Renal cortical epithelial cell (primary cell): Measurements from ENCODE around the gene DPM3. TPM values are rescaled to one million over a fixed set of nuclear protein-coding genes. Genes with fewer than 3 reads are reported as not detected.
"Not testable (repeated sequence)": the region's sequence is repeated elsewhere in the genome, so short reads cannot be mapped to it uniquely, and the experiment has no call there.

ENCODE experiments used
- DNase-seq: peaks from one replicate; pipeline ENCODE4 v3.0.0-alpha.2; 2011; ENCODE audit warnings: low read depth
- total RNA-seq: library from RNA; depleted of rRNA; stranded (reverse); fragments of >200 nt; gene quantifications from 2 replicates; pipeline ENCODE4 v1.2.3, GENCODE V29; 2014

Gene DPM3
- total RNA-seq, 1 donor from 2014 or later, result 12.7 TPM

DNA sequence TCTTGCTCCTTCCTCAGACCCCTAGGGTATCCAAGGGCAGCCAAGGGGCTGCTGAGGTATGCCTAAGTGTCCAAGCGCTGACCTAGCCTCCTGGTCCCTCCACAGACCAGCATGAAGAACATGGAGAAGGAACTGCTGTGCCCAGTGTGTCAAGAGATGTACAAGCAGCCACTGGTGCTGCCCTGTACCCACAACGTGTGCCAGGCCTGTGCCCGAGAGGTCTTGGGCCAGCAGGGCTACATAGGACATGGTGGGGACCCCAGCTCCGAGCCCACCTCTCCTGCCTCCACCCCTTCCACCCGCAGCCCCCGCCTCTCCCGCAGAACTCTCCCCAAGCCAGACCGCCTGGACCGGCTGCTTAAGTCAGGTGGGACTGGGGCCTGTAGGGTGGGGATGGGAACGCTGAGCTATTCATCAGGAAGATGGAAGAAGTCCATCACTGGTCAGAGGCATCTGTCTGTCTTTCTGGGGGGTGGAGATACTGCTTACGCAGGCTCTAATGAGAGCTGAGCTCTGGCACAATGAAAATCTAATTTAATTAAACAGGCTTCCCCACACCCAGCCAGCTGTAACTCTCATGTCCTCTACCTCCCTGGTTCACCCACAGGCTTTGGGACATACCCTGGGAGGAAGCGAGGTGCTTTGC, 35.1 kb upstream of the DPM3 start:
- no peak for DNase-seq

DNA sequence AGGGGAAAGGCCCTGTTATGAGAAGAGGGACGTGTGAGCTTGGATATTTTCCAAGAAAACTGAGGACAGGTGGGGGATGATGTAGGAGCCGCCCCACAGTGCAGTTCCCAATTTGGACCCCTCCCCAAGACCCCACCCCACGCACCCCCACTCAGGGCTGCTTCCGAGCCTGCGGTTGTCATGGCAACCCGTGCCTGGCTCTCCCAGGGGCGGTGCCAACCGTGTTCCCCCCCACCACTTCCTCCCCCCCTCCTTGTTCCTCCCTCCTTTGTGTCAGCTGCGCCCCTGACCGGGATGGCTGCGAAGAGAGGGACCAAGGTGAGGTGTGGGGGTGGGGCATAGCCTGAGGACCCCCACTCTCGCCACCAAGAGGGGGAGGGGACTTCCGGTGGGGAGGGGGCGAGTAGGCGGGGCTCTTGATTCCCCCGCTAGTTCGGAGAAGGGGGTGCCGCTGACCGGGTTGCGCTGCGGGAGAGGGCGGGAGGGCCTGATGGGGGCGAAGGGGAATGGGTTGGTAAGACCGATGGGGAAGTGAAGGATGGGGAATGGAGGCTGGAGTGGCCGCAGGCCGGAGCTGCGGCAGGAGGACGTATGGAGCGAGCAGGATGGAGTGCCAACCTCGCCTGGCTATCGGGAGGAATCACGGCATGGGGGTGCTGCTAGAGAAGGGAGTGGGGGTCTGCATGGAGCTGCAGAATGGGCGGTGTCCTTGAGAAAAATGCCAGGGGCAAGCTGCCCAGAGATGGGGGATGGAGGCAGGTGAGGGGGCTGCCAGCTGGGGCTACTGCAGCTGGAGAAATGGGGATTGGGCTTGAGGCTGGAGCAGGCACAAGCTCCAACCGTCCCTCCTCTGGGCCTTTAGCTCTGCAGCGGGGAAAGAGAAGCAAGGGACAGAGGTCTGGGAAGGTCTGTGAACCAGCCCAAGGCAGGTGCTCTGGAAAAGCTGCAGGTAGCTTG, 34.3 kb upstream of the DPM3 start:
- DNase-seq, result no peak

DNA sequence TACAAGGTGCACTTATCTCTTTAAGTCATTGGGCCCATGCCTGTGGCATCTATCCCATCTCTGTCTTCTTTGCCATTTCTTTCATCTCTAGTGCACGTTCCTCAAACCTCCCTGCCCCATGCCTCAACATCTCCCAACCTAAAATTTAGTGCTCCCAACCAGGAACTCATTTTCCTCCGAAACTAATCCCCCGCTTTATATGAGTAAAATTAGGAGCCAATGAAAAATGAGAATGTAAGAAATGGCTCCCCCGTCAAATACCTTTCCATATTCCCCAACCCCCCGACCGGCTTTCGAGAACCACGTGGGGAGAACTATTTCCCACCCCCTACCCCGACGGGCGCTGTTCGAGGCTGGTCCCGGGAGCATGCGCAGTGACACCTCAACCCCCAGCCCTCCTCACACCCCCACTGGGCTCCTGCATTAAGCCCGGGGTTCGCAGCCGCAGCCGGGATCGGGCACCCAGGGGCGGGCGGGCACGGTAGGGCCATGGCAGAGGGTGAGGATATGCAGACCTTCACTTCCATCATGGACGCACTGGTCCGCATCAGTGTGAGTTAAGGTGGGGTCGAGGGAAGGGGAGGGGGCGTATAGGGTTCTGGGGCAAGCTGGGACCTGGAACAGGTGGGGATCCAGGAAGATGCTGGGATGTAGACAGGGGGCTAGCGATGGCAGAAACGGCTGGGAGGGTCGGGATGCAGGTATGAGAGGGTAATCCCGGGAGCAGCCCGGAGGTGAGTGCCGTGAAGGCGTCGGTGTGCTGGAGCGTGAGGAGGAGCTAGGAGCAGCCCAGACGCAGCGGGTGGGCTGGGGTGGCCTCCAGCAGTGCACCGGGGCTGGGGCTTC, 33.4 kb upstream of the DPM3 start, which contains the start of gene TRIM46:
TRIM46 (plus strand) TSS at position 372 of the 846 bp plus-strand sequence; CDS start at position 490, 118 bp downstream.
- no peak for DNase-seq

DNA sequence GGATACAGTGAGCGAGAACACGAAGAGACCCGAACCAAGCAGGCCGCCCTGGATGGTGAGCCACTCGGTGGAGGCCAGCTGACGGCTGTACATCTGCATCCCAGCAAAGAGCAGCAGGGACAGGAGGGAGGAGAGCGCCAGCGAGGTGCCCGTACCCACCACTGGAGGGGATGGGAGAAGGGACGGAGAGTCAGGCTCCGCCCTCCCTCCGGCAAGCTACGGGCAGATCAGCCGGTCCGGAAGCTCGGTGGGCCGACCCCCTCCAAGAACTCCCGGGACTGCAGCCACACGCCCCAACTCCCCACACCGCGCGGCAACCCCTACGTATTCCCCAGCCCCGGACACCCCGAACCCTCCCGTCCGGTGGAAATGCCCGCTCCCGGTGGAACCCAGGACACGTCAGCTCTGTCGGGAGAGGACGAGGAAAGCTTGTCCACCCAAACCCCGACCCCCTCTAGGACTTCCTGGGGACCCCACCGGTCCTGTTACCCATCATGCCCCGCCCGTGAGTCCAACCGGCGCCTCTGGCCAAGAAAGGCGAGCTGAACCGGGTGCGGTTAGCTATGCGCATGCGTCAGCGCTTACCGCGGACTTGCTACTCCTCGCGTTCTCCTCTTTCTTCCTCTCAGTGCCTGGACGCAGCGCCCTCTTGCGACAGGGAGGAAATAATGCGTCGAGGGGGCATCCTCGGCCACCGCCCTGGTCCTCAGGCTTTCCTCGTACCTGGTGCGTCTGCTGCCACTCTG, 32.6 kb upstream of the DPM3 start, which contains the start of gene KRTCAP2:
KRTCAP2 (minus strand) TSS at position 573 of the 746 bp plus-strand sequence; CDS start at position 493, 80 bp downstream.
- DNase-seq, result peak; percentile 90

DNA sequence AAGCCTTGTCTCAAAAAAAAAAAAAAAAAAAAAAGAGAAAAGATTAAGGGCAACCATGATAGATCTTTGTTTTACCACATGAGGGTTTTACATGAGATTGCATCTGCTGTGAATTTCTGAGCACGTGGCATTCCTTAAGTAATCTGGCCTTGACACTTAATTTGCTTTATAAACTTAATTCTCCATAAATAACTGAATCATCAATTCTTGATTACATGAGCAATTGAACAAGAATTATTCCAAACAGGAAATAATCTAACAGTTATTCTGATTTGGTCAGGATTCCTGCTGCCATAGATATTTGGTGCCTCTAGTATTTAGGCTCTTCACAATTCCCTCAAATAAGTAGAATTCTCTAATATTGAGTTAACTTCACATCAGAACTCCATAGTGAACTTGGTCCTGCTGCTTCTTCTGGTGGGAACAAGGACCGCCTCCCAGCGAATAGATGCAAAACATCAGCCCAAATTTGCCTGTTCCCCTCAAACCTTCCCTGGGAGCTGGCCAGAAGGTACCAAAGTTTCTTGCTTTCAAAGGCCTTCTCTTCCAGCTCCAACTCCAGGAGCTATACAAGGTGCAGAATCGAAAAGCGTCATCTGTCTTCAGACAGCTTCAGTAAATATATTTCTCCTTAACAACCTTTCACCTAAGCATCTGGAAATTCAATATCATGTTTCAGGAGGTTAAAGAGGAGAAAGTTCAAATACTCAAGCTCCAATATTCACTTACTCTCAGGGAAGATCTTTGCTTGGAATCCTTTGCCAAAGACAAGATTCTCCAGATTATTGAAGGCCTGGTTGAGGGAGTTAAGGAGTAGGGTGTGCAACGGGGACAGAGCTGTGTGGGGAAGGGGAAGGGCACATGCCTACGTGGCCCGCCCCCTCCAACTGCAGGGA, 31.8 kb upstream of the DPM3 start:
- DNase-seq, result no peak

DNA sequence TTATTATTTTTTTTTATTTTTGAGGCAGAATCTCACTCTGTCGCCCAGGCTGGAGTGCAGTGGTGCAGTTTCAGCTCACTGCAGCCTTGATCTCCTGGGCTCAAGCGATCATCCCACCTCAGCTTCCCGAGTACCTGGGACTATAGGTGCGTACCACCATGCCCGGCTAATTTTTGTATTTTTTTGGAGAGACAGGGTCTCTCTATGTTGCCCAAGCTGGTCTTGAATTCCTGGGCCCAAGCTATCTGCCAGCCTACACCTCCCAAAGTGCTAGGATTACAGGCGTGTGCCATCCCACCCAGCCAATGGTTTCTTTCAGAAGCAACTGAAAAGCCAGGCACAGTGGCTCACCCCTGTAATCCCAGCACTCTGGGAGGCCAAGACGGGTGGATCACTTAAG, 30.5 kb upstream of the DPM3 start:
- DNase-seq, result no peak

DNA sequence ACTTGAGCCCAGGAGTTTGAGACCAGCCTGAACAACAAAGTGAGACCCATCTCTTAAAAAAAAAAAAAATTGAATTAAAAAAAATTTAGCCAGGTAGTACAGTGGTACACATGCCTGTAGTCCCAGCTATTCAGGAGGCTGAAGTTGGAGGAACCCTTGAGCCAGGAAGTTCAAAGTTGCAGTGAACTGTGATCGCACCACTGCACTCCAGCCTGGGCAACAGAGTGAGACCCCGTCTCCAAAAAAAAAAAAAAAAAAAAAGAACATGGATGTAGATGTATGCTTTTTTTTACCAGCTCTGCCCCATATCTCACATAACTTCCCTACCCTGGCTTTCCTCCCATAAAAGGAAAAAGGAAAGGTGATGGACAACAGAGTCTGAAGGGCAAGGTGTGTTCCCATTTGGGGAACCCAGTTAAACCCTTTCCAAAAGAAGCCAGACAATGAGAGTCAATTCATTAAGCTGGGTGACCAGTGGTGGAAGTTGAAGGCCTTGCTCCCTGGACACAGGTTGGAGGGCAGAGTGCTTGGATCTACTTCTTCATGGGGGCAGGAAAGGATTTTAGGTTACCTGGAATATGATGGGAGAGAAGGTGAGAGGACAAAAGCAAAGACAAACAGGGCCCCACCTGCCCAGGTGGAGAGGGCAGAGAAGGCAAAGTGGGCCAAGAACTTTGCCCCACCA, 29.9 kb upstream of the DPM3 start:
- DNase-seq, result no peak

DNA sequence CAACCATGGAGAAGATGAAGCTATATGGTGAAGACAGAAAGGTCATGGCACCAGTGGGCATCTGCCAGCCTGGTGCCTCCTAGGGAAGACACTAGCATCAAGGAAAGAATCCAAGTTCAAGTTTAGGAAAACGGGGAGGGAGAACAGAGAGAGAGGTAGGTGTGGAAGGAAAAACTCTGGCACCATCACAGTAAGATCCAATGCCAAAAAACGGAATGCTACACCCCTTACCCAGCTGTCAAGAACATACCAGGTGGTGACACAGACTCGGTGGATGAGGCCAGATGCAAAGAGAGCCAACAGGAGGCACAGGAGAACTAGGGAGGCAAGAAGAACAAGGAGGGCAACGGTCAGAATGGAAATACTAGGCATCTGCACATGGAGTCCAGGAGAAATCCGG, 29.2 kb upstream of the DPM3 start:
- no peak for DNase-seq

DNA sequence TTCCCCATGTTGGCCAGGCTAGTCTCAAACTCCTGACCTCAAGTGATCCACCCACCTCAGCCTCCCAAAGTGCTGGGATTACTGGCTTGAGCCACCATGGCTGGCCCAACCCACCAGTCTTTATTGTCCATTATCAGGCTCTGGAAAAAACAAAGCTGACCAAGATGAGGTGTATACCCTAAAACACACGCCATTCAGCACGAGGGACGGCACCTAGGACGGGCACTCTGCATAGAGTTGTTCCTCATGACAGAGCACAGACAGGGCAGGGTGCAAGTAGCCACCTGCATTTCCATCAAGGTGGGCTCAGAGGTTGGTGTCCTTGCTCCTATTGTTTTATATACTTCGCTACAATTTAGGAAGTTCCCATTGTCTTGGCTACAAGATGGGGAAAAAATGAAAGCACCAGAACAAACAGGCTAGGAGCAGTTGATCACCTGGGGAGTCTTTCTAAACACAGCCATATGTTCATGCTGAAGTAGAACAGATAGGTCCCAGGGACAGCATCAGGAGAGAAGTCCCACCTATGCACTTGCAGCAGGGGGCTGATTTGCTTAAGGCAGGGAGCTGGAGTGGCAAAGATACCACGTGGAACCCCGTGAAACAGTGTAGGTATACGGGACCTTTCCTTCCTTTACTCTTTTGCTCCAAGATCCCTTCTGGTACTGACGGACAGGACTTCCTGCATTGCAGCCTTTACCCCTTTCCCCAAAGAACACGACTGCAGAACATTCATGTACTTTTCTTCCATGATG, 28.3 kb upstream of the DPM3 start:
- DNase-seq, result no peak

DNA sequence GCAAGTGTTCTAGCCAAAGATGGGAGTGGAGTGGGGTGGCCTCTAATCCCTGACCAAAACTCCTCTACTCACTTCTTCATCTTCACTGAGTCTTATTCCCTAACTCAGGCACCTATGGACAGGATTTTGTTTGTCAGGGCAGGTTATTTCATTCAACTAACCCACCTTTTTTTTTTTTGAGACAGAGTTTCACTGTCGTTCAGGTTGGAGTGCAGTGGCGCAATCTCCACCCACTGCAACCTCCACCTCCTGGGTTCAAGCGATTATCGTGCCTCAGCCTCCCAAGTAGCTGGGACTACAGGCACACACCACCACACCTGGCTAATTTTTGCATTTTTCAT, 27.7 kb upstream of the DPM3 start:
- not testable (repeated sequence) for DNase-seq

DNA sequence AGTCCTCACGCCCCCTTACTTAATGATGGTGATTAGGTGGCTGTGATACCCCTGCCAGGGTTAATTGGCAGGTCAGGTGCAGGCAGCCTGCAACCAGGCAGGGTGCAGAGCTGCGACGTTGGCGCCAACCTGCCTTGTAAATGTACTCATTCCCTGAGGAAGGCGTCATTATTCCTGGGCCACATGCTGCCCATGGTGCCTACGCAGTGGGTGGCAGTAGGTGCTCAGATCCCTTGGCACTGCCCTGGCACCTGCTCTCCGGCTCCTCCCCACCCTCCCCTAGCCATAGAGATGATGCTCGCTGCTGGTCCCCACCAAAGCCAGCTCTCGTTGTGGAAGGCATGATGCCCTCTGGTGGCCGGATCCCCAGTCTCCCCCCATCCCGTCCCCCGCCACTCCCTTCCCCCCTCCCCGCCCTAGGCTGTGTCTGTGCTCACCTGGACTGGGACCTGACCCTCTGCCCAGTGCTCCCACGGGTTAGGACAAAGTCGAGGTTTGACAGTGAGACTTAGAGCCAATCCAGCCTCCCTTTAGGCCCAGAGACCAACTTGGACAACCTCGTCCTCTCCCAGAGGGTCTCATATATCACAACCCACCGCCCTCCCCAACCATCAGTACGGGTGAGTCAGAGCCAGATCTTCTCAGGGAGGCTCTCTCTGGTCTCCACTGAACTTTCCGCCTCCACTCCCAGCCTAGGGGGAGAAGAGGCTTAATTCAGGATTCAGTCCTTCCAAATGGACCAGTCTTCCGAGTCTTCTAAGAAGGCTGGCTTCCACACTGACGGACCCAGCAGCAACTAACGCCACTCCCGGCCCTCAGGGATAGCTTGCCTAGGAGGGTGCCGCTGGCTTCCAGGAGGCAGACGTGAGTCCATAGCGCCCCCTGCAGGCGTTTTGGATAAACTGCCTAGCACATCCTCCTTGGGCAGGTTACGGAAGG, 27.1 kb upstream of the DPM3 start:
- DNase-seq, result peak; percentile 72

DNA sequence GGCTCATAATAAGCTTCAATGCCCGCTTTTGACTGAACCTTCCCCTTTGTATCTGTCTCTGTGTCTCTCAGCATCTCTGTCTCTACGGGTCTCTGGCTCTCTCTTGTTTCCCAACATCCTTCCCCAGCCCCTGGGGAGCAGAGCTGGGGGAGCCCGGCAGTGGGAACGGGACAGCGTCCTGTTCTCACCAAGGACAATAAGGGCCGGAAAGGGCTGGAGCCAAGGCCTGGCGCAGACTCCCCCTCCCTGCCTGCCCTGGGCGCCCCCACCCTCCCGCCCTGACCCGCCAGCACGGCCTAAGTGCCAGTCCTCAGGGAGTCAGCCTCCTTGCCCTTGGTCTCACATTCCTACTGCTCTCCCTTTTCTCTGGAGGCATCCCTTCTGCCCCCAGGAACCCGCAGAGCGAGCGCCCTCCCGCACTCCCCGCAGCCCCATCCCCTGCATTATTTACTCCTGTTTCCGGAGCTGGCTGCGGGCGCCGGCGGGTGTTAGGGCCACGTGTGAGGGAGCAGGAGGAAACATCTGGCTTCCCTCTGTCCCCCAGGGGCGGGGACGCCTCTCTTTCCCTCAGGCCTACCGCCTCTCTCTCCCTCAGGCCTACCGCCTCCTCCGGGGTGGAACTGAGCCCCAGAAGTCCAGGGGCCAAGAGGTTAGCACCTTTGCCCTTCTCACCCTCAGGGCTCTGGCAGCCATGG, 26.3 kb upstream of the DPM3 start:
- DNase-seq, result no peak

DNA sequence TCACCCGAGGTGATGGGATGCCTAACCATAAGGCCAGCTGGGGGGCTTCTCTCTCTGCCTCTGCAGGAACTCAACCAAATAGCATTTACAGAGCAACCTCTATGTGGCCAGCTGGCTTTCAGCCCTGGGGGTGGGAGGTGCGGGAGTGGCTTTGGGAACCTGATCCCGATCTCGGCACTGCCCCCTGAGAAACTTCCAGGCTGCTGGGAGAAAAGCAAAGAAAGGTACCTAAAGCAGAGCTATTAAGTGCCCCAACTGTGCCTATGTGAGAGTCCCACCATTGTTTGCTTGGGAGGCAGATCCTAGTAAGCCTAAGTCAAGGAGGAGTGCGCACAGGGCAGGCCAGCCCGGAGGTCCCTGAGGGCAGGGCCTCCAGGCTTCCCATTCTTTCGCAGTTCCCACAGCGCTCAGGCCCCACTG, 25.7 kb upstream of the DPM3 start:
- no peak for DNase-seq

DNA sequence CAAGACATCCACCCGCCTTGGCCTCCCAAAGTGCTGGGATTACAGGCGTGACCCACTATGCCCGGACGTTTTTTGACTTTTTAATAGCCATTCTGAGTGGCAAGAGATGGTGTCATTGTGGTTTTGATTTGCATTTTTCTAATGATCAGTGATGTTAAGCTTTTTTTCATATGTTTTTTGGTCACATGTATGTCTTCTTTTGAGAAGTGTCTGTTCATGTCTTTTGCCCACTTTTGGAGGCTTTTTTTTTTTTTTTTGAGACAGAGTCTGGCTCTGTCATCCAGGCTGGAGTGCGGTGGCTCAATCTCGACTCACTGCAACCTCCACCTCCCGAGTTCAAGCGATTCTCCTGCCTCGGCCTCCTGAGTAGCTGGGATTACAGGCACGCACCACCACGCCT, 24.3 kb upstream of the DPM3 start:
- not testable (repeated sequence) for DNase-seq

DNA sequence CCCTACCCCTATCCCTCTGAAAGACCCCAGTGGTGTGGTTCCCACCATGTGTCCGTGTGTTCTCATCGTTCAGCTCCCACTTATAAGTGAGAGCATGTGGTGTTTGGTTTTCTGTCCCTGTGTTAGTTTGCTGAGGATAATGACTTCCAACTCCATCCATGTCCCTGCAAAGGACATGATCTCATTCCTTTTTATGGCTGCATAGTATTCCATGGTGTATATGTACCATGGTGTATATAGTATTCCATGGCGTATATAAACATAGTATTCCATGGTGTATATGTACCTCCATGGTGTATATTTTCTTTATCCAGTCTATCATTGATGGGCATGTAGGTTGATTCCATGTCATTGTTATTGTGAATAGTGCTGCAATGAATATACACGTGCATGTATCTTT, 23.5 kb upstream of the DPM3 start:
- DNase-seq, result not testable (repeated sequence)

DNA sequence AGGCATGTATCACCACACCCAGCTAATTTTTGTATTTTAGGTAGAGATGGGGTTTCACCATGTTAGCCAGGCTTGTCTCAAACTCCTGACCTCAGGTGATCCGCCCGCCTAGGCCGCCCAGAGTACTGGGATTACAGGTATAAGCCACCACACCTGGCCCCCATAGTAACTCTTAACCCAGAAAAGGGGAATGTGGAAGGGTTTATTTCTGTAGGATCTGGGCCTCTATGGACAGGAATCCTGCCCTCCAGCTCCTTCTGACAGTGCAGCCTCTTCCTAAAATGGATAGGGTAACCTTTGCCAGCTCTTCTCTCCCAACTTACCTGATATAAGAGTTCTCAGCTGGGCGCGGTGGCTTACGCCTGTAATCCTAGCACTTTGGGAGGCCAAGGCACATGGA, 22.3 kb upstream of the DPM3 start:
- not testable (repeated sequence) for DNase-seq

DNA sequence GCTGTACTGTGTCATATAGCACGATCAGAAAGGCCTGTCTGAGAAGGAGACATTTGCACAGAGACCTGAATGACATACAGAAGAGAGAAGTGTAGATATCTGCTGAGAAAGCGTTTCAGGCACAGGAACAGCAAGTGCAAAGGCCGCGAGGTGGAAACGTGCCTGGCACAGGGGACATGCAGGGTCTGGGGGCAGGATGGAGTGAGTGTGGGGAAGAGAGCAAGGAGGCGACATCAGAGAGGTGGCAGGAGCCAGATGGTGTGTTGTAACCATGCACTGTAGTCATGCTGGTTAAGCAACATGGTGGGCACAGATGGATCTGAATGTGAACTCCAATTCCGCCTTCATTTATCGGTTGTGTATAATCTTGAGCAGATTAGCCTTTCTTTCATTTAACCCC, 19.8 kb upstream of the DPM3 start:
- no peak for DNase-seq
